Mammary epithelial cell (primary cell): ENCODE data around the gene AHRR.

Experiments used
- CTCF ChIP-seq, 2 donors: IDR thresholded peaks in 1 of 2; conservative IDR thresholded peaks in 1 of 2; 2 replicates each; pipeline ENCODE4 v1.5.1; 2011 to 2012; ENCODE audit warnings: inconsistent platforms in 2 of 2, low read length in 2 of 2, mild to moderate bottlenecking in 2 of 2, control low read depth in 1 of 2, low read depth in 1 of 2; ENCODE audit not compliant: insufficient read depth in 1 of 2; ENCODE audit errors: extremely low read depth in 1 of 2
- EZH2 ChIP-seq: IDR thresholded peaks from 2 replicates; pipeline ENCODE4 v1.6.1; 2012; ENCODE audit warnings: low read length, inconsistent platforms, borderline replicate concordance

- TF ChIP-seq CTCF (conservative IDR thresholded peaks at IDR 0.05 in 1 of 2, IDR thresholded peaks at IDR 0.05 in 1 of 2; ENCODE audit: extremely low read depth in 1 of 2, insufficient read depth in 1 of 2, low read depth in 1 of 2, low read length in 2 of 2) (no peak), EZH2 (no peak)
These were observed 160.5 kb downstream of the AHRR start for GRCh38 chr5:482021-482420.
